Activated naive CD8-positive, alpha-beta T cell treated with anti-CD3 and anti-CD28 coated beads for 36 hours (primary cell): ENCODE data around the gene MTUS2. TPM values are rescaled to one million over a fixed set of nuclear protein-coding genes. Genes with fewer than 3 reads are reported as not detected.
"Not testable (repeated sequence)": the region's sequence is repeated elsewhere in the genome, so short reads cannot be mapped to it uniquely, and the experiment has no call there.

Experiments used
- DNase-seq: peaks from one replicate; pipeline ENCODE4 v3.0.0; 2021
- H3K27ac Mint-ChIP-seq: one replicate; pipeline ENCODE4 v1.8.0; 2022; ENCODE audit warnings: mild to moderate bottlenecking, moderate library complexity, mixed read lengths
- H3K27me3 Mint-ChIP-seq: one replicate; pipeline ENCODE4 v1.8.0; 2022; ENCODE audit warnings: mild to moderate bottlenecking, mixed read lengths
- H3K36me3 Mint-ChIP-seq: one replicate; pipeline ENCODE4 v1.8.0; 2021; ENCODE audit warnings: mild to moderate bottlenecking, mixed read lengths
- H3K4me1 Mint-ChIP-seq: one replicate; pipeline ENCODE4 v1.8.0; 2021; ENCODE audit warnings: mixed read lengths
- H3K4me3 Mint-ChIP-seq: one replicate; pipeline ENCODE4 v1.8.0; 2022; ENCODE audit warnings: mild to moderate bottlenecking, moderate library complexity, mixed read lengths
- H3K9me3 Mint-ChIP-seq: one replicate; pipeline ENCODE4 v1.8.0; 2022; ENCODE audit warnings: mixed read lengths
- total RNA-seq, 2 experiments: library from RNA; stranded (reverse); gene quantifications; one replicate each; pipeline ENCODE4 v1.2.3, GENCODE V29; 2021

MTUS2 gene
- total RNA-seq, 2 experiments from 2014 or later: not detected

DNA sequence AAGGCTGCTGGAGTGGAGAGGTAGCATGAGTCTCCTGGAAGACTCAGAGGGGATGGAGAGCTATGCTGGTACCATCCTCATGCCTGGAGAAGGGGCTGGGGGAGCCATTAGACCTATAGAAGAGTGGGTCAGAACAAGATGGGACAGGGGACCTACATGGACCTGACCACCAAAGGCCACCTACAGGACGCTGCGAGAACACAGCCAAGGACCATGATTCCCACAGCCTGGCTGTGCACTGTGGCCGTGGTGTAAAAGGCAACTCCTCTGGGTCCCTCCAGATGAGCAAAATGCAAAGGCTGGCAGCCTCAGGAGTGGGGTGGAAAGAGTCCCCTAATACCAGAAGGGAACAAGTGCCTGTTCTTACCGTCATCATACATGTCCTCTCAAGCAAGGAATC is 559.1 kb downstream of the MTUS2 start:
- Mint-ChIP-seq H3K27me3 (peaks cover 4% of the 10 kb centered on the region), H3K4me1 (no peaks in the 10 kb centered on the region), H3K4me3 (no peak overlapping the region), H3K36me3 (no peaks in the 10 kb centered on the region), H3K27ac (no peak overlapping the region), H3K9me3 (peaks cover 3% of the 10 kb centered on the region)
- no peak for DNase-seq

DNA sequence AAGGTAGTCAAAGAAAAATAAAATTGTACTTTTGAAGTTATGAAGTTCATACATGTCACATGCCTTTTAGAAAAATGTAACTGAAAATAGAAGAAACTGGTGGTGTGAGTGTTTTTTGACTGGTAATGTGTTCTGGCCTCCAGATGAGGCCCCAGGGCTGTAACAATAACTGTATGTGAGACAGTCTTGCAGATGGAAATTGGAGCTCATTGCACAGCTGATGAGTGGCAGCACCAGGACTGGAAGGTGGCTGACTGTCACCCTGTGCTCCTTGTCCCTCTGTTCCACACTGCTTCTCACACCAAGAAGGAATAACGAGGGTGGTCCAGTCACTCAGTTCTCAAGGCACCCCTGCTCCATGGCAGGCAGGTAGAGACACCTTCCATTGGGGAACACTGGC is 559.7 kb downstream of the MTUS2 start:
- Mint-ChIP-seq H3K27me3 (peaks cover 4% of the 10 kb centered on the region), H3K4me3 (no peak overlapping the region), H3K36me3 (no peaks in the 10 kb centered on the region), H3K27ac (no peak overlapping the region), H3K4me1 (no peaks in the 10 kb centered on the region), H3K9me3 (peaks cover 3% of the 10 kb centered on the region)
- no peak for DNase-seq

DNA sequence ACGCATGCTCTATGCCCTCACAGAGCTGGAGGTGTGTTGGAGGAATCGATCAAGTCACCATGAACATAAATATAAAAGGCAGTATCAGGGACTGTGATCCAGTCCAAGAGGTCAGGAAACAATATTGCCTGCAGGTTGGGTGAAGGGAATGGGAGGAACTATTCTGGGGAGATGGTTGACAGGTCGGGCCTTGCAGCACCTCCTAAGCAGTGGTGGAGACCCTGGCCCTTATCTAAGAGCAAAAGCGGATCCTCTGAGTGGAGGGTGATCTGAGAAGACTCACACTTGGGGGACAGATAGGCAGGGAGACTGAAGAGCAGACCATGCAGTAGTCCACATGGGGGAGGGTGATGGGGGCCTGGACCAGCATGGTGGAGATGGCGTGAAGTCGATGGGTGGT is 561.9 kb downstream of the MTUS2 start:
- H3K36me3 Mint-ChIP-seq: no peaks in the 10 kb centered on the region
- peaks cover 3% of the 10 kb centered on the region for H3K9me3 Mint-ChIP-seq
- DNase-seq: no peak
- no peaks in the 10 kb centered on the region for H3K4me1 Mint-ChIP-seq
- H3K27me3 Mint-ChIP-seq: peaks cover 4% of the 10 kb centered on the region
- no peak overlapping the region for H3K4me3 Mint-ChIP-seq
- no peak overlapping the region for H3K27ac Mint-ChIP-seq

- Mint-ChIP-seq H3K9me3 (peaks cover 3% of the 10 kb centered on the region), H3K4me3 (no peak overlapping the region), H3K27ac (no peak overlapping the region), H3K27me3 (peaks cover 4% of the 10 kb centered on the region), H3K36me3 (no peaks in the 10 kb centered on the region), H3K4me1 (no peaks in the 10 kb centered on the region)
- no peak for DNase-seq
Observed at GRCh38 chr13:29383476-29383875, 563.3 kb downstream of the MTUS2 start.

DNA sequence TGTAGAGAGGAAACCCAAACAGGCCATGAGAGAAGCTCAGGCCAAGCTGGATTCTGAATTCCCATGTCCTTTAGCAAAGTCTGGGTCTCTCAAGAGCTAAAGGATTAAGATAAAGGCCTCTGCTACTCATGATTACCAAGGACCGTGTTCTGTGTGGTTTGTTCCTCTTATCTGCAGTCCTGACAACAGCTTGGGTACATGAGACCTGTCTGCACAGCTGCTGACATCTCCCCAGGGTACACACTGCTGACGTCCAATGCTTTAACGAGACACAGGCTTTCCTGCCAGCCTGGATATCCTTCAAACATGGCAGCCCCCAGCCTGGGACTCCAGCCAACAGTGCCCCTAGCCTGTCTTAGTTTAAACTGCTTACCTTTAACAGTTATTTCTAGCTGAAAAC is 564.3 kb downstream of the MTUS2 start:
- H3K4me3 Mint-ChIP-seq: no peak overlapping the region
- no peaks in the 10 kb centered on the region for H3K27me3 Mint-ChIP-seq
- DNase-seq: no peak
- no peak overlapping the region for H3K27ac Mint-ChIP-seq
- no peaks in the 10 kb centered on the region for H3K36me3 Mint-ChIP-seq
- no peaks in the 10 kb centered on the region for H3K4me1 Mint-ChIP-seq
- no peaks in the 10 kb centered on the region for H3K9me3 Mint-ChIP-seq

DNA sequence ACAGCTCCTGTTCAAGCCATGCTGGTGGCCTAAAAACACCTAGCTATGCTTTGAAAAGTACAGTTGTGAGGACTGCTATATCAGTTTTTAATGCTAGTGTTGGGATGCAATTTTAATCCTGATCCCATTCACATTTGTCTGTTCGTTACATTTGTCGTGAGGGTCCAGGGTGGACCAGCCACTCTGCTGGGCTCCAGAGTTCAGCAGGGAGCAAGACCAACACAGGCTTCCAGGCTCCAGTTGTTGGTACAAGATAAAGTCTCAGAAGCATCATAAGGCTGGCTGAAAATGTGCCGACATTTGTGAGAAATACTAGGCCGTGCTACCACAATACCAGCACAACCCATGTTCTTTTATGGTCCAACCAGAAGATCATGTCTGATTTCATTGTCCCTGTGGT is 564.7 kb downstream of the MTUS2 start:
- no peak overlapping the region for H3K27ac Mint-ChIP-seq
- DNase-seq: no peak
- H3K9me3 Mint-ChIP-seq: no peaks in the 10 kb centered on the region
- no peaks in the 10 kb centered on the region for H3K27me3 Mint-ChIP-seq
- no peak overlapping the region for H3K4me3 Mint-ChIP-seq
- H3K4me1 Mint-ChIP-seq: no peaks in the 10 kb centered on the region
- no peaks in the 10 kb centered on the region for H3K36me3 Mint-ChIP-seq

- H3K4me3 Mint-ChIP-seq: no peak overlapping the region
- H3K27ac Mint-ChIP-seq: no peak overlapping the region
- no peak for DNase-seq
Observed at GRCh38 chr13:29386246-29386645, 566.1 kb downstream of the MTUS2 start.

DNA sequence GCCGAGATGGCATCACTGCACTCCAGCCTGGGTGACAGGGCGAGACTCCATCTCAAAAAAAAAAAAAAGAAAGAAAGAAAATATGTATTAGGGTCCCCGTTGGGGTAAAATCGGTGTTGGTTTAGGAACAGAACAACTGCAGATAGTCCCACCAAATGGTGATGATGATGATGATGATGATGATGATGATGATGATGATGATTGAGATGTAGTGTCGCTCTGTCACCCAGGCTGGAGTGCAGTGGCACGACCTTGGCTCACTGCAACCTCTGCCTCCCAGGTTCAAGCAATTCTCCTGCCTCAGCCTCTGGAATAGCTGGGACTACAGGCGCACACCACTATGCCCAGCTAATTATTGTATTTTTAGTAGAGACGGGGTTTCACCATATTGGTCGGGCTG is 570.5 kb downstream of the MTUS2 start:
- DNase-seq: not testable (repeated sequence)

More at GRCh38 chr13:29386246-29386645, 566.1 kb downstream of the MTUS2 start:
- H3K27me3 Mint-ChIP-seq: no peaks in the 10 kb centered on the region
- no peaks in the 10 kb centered on the region for H3K36me3 Mint-ChIP-seq
- H3K9me3 Mint-ChIP-seq: no peaks in the 10 kb centered on the region
- no peaks in the 10 kb centered on the region for H3K4me1 Mint-ChIP-seq

GRCh38 chr13:29396446-29396845 is 576.3 kb downstream of the MTUS2 start:
- no peak overlapping the region for H3K27ac Mint-ChIP-seq
- H3K36me3 Mint-ChIP-seq: no peaks in the 10 kb centered on the region
- no peaks in the 10 kb centered on the region for H3K9me3 Mint-ChIP-seq
- H3K4me1 Mint-ChIP-seq: no peaks in the 10 kb centered on the region
- H3K27me3 Mint-ChIP-seq: peaks cover 23% of the 10 kb centered on the region
- no peak overlapping the region for H3K4me3 Mint-ChIP-seq
- DNase-seq: no peak

More for the DNA sequence above, 570.5 kb downstream of the MTUS2 start:
- not testable (repeated sequence) for H3K4me1 Mint-ChIP-seq, H3K9me3 Mint-ChIP-seq, H3K27ac Mint-ChIP-seq, H3K36me3 Mint-ChIP-seq, H3K4me3 Mint-ChIP-seq
- peaks cover 20% of the 10 kb centered on the region for H3K27me3 Mint-ChIP-seq

GRCh38 chr13:29397265-29397664 is 577.1 kb downstream of the MTUS2 start:
- no peak overlapping the region for H3K27ac Mint-ChIP-seq
- no peaks in the 10 kb centered on the region for H3K4me1 Mint-ChIP-seq
- H3K9me3 Mint-ChIP-seq: no peaks in the 10 kb centered on the region
- H3K36me3 Mint-ChIP-seq: no peaks in the 10 kb centered on the region
- DNase-seq: no peak
- peaks cover 23% of the 10 kb centered on the region for H3K27me3 Mint-ChIP-seq
- H3K4me3 Mint-ChIP-seq: no peak overlapping the region

DNA sequence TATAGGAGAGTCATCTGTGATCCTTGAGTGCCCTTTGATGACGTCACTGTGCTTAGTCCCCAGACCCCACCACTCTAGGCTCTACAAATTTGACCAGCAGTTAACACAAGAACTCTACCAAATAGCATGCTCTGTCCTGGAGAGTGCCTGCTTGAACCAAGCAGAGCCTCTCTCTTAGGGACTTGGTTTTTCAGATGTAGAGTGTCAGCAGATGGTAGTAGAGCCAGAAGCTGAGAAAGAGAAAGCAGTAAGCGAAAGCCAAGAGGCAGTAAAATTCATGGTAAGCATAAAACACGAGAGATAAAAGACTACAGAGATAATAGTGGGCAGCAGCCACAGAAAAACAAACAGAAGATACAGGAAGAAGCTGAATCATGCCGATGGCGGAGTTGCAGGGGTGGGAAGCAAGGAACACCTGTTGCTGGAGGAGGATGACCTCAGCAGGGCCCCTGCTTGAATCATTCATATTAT is 582.1 kb downstream of the MTUS2 start:
- no peak overlapping the region for H3K4me3 Mint-ChIP-seq

DNA sequence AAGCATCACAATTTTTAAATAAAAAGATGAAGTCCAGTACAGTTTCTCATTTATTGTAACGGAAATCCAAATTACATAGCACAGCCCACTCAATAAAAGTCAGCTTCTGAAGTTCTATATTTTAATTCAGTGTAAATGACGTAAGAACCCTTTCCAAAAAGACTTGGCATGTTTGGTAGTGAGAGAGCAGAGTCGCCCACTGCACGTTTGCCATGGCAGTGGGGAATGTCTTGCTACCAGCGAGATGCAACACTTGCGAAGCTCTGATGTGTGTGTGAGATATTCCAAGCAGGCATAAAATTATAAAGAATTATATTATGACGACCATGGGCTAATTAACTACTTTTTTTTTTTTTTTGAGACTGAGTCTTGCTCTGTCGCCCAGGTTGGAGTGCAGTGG is 585.3 kb downstream of the MTUS2 start:
- Mint-ChIP-seq H3K4me1 (no peaks in the 10 kb centered on the region), H3K36me3 (no peaks in the 10 kb centered on the region), H3K27me3 (peaks cover 24% of the 10 kb centered on the region), H3K27ac (no peak overlapping the region), H3K9me3 (no peaks in the 10 kb centered on the region), H3K4me3 (no peak overlapping the region)
- no peak for DNase-seq

More for the DNA sequence above, 582.1 kb downstream of the MTUS2 start:
- H3K9me3 Mint-ChIP-seq: no peaks in the 10 kb centered on the region
- no peaks in the 10 kb centered on the region for H3K4me1 Mint-ChIP-seq
- H3K36me3 Mint-ChIP-seq: no peaks in the 10 kb centered on the region
- H3K27ac Mint-ChIP-seq: no peak overlapping the region
- H3K27me3 Mint-ChIP-seq: peaks cover 17% of the 10 kb centered on the region
- no peak for DNase-seq

- Mint-ChIP-seq H3K27ac (no peak overlapping the region), H3K36me3 (peaks cover 2% of the 10 kb centered on the region), H3K27me3 (peaks cover 23% of the 10 kb centered on the region), H3K9me3 (peaks cover 6% of the 10 kb centered on the region), H3K4me1 (no peaks in the 10 kb centered on the region), H3K4me3 (no peak overlapping the region)
- no peak for DNase-seq
Observed at GRCh38 chr13:29411481-29411880, 591.3 kb downstream of the MTUS2 start.

DNA sequence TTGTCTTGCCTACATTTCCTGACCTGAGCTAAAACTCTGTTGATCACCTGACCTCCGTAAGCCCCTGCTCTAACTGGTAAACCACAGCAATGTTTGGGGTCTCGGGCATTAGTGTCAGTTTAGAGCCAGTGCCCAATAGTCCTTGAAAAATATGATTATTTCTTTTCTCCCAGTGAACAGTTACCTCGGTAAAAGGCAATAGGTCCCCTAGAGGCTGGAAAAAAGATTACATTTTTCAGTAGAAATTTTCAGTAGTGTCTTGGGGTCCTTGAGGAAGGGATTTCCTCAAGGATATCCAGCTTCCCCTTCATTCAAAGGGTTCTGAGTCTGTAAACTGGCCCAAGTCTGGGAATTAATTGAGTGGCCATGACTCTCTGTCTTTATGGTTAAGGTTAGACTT is 597.9 kb downstream of the MTUS2 start:
- no peak overlapping the region for H3K27ac Mint-ChIP-seq
- DNase-seq: no peak
- no peak overlapping the region for H3K4me3 Mint-ChIP-seq
- H3K4me1 Mint-ChIP-seq: no peaks in the 10 kb centered on the region
- H3K9me3 Mint-ChIP-seq: peaks cover 2% of the 10 kb centered on the region
- no peaks in the 10 kb centered on the region for H3K36me3 Mint-ChIP-seq
- peaks cover 36% of the 10 kb centered on the region for H3K27me3 Mint-ChIP-seq

- no peaks in the 10 kb centered on the region for H3K4me1 Mint-ChIP-seq
- DNase-seq: no peak
- no peaks in the 10 kb centered on the region for H3K36me3 Mint-ChIP-seq
- H3K4me3 Mint-ChIP-seq: no peak overlapping the region
- peaks cover 47% of the 10 kb centered on the region for H3K27me3 Mint-ChIP-seq
- H3K9me3 Mint-ChIP-seq: peaks cover under 1% of the 10 kb centered on the region
- no peak overlapping the region for H3K27ac Mint-ChIP-seq
Observed at GRCh38 chr13:29421118-29421517, 601.0 kb downstream of the MTUS2 start.

DNA sequence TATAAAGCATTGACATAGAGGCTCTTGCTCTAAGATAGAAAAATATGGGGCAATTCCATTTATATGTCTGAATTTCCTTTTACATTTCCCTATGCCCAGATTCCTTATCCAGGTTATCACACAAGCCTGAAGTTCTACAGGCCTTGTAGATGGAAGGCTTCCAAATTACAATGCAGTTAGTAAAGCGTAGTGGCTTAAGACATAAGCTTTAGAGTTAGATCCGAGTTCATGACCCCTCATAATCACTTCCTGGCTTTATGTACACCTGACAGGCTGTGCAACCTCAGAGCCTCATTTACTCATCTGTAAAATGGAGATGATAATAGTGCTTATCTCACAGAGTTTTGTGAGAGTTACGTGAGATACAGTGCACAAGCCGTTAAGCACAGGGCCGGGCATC is 601.9 kb downstream of the MTUS2 start:
- no peaks in the 10 kb centered on the region for H3K9me3 Mint-ChIP-seq
- DNase-seq: no peak
- H3K4me3 Mint-ChIP-seq: no peak overlapping the region
- peaks cover 54% of the 10 kb centered on the region for H3K27me3 Mint-ChIP-seq
- H3K4me1 Mint-ChIP-seq: no peaks in the 10 kb centered on the region
- no peaks in the 10 kb centered on the region for H3K36me3 Mint-ChIP-seq
- H3K27ac Mint-ChIP-seq: no peak overlapping the region

DNA sequence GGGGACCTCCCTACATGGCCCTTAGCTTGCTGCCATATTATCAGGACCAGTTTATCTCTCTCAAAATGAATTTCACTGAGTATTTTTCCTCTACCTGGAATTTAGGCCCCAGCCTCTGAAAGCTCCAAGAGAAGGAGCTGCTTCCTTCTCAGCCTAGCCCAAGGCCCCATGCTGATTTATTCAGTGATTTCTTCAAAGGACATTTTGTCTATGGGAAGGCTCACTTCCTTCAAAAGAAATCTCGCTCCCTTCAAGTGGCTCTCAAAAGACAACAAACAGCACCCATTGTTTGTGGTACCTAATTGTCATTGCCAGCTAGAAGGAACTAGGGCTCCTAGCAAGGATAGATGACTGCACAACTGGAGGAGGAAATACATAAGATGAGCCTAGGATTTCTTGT is 602.9 kb downstream of the MTUS2 start:
- peaks cover 58% of the 10 kb centered on the region for H3K27me3 Mint-ChIP-seq
- no peak overlapping the region for H3K27ac Mint-ChIP-seq
- H3K4me3 Mint-ChIP-seq: no peak overlapping the region
- no peak for DNase-seq
- no peaks in the 10 kb centered on the region for H3K9me3 Mint-ChIP-seq
- H3K36me3 Mint-ChIP-seq: no peaks in the 10 kb centered on the region
- no peaks in the 10 kb centered on the region for H3K4me1 Mint-ChIP-seq
